Fibroblast of skin of left biceps (primary cell): ENCODE measurements around the gene TRIM46.

Experiments
- DNase-seq, 2 experiments: peaks; one replicate each; pipeline ENCODE4 v3.0.0-alpha.2; 2013; ENCODE audit warnings: low read depth in 2 of 2

TRIM46 gene

GRCh38 chr1:155173478-155174323 lies at the start of gene TRIM46:
Gene TRIM46 (plus strand): TSS chr1:155173849. CDS start chr1:155173967, 118 bp downstream.
- peak in 1 of 2 experiments; percentile 47 for DNase-seq

- DNase-seq = no peak
These were observed 48.9 kb upstream of the TRIM46 start for GRCh38 chr1:155124503-155125463.

GRCh38 chr1:155125511-155125945 lies 48.1 kb upstream of the TRIM46 start:
- no peak for DNase-seq

- no peak for DNase-seq
These were observed 47.6 kb upstream of the TRIM46 start for GRCh38 chr1:155125946-155126555.

- DNase-seq = no peak
These were observed 47.0 kb upstream of the TRIM46 start for GRCh38 chr1:155126556-155127104.

- no peak for DNase-seq
These were observed 46.3 kb upstream of the TRIM46 start, which contains the start of gene EFNA1 for GRCh38 chr1:155127105-155127966. Gene EFNA1 (plus strand): TSS chr1:155127876. CDS start chr1:155127978, 102 bp downstream.

- no peak for DNase-seq
These were observed 45.5 kb upstream of the TRIM46 start for GRCh38 chr1:155127967-155128754.

- no peak for DNase-seq
These were observed 44.7 kb upstream of the TRIM46 start for GRCh38 chr1:155128755-155129473.

- no peak for DNase-seq
These were observed 43.2 kb upstream of the TRIM46 start for GRCh38 chr1:155130272-155131006.

- no peak for DNase-seq
These were observed 42.4 kb upstream of the TRIM46 start for GRCh38 chr1:155131285-155131684.

GRCh38 chr1:155131856-155132255 lies 41.8 kb upstream of the TRIM46 start:
- DNase-seq = no peak

- no peak for DNase-seq
These were observed 39.8 kb upstream of the TRIM46 start for GRCh38 chr1:155133799-155134281.

GRCh38 chr1:155134322-155134721 lies 39.3 kb upstream of the TRIM46 start:
- no peak for DNase-seq

GRCh38 chr1:155134880-155135414 lies 38.7 kb upstream of the TRIM46 start:
- DNase-seq = peak; percentile 54 to 62

GRCh38 chr1:155135415-155136028 lies 38.1 kb upstream of the TRIM46 start, which contains the start of gene SLC50A1:
Gene SLC50A1 (plus strand): TSS chr1:155135852. CDS start chr1:155135912, 60 bp downstream.
- DNase-seq = peak; percentile 74 to 80

GRCh38 chr1:155136748-155137147 lies 36.9 kb upstream of the TRIM46 start:
- DNase-seq = no peak
